NT2/D1 (cell line): ENCODE data around the gene DCBLD1.

Experiments used
- YY1 ChIP-seq: IDR thresholded peaks from 2 replicates; pipeline ENCODE4 v1.6.1; 2011; ENCODE audit not compliant: insufficient read length, insufficient read depth
- ZNF274 ChIP-seq: IDR thresholded peaks from 2 replicates; pipeline ENCODE4 v1.6.1; 2011; ENCODE audit warnings: mild to moderate bottlenecking, low read depth, low read length

DNA sequence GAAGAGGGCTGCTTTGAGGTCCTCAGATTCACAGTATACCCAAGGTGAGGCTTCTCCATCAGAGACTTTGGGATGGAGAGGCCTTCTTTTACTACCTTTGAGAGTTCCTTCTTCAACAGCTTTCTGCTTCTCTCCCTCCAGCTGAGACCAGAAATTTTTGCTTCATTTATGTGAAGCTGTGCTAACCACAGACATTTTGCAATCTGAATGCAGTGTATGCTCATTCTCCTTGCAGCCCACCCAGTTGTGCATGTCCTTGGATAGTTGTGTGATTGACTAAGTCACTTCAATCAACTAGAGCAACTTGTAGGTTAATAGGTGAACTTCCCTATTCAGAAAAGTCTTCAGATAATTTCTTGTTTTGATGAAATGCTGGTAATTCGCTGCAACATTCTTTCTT lies 20.1 kb downstream of the DCBLD1 start:
- no peak for TF ChIP-seq ZNF274
- no peak for TF ChIP-seq YY1
